ENCODE results near the gene TBCK.
A peak's percentile ranks its signal among the peaks of the same experiment; 100 is the strongest.
"Not testable (repeated sequence)": the region's sequence is repeated elsewhere in the genome, so short reads cannot be mapped to it uniquely, and the experiment has no call there.

TBCK gene

DNA sequence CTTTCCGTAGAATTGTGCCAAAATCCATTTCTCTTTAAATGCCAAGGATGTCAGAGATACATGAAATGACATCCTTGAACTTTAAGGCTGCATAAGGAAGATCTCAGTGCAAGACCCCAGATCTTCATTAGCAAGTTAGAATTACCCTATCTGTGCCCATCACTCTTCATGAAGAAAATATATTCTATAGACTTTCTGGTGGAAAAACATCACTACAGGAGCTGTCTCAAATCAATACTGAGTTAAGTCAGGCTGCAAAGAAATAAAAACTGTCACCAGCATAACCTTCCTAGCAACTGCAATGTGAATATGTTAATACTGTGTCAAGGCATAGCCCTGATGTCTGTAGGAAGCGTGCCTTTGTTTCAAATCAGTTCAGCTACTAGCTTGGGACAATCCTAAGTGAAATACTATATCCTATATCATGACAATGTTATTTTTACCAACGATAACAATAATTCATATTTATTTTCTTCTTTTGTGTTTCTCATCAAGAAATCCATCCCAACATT is 173.3 kb downstream of the TBCK start:
- DNase-seq (ENCODE audit: low read depth): no peak
- TF ChIP-seq, protein P1, sequence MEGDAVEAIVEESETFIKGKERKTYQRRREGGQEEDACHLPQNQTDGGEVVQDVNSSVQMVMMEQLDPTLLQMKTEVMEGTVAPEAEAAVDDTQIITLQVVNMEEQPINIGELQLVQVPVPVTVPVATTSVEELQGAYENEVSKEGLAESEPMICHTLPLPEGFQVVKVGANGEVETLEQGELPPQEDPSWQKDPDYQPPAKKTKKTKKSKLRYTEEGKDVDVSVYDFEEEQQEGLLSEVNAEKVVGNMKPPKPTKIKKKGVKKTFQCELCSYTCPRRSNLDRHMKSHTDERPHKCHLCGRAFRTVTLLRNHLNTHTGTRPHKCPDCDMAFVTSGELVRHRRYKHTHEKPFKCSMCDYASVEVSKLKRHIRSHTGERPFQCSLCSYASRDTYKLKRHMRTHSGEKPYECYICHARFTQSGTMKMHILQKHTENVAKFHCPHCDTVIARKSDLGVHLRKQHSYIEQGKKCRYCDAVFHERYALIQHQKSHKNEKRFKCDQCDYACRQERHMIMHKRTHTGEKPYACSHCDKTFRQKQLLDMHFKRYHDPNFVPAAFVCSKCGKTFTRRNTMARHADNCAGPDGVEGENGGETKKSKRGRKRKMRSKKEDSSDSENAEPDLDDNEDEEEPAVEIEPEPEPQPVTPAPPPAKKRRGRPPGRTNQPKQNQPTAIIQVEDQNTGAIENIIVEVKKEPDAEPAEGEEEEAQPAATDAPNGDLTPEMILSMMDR (IDR thresholded peaks at IDR 0.05; ENCODE audit: insufficient read depth, low read depth, low read length, missing control alignments): no peak
- no peak overlapping the region for H3K4me3 ChIP-seq (ENCODE audit: low read depth, low read length)

DNA sequence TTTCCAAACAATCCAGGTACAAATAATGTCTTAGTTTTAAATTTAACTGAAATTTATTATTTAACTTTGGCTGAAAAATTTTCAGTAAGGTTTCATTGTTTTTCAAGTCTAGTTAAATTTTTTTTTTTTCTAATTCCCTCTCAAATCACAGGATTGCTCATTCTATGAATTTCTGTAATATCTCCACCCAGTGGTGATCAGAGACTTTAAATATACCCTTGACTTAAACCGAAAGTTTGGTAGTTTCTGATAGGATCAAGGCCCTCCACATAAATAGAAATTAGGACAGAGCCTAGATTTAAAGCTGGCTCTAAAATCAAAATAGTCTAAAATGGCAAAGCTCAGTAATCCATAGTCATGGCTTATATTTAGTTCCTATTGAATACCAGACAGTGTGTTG is 175.4 kb downstream of the TBCK start:
- TF ChIP-seq, protein P1 (IDR thresholded peaks at IDR 0.05; ENCODE audit: insufficient read depth, low read depth, low read length, missing control alignments): no peak
- DNase-seq (ENCODE audit: low read depth): peak; percentile 9
- H3K4me3 ChIP-seq (ENCODE audit: low read depth, low read length): no peak overlapping the region

DNA sequence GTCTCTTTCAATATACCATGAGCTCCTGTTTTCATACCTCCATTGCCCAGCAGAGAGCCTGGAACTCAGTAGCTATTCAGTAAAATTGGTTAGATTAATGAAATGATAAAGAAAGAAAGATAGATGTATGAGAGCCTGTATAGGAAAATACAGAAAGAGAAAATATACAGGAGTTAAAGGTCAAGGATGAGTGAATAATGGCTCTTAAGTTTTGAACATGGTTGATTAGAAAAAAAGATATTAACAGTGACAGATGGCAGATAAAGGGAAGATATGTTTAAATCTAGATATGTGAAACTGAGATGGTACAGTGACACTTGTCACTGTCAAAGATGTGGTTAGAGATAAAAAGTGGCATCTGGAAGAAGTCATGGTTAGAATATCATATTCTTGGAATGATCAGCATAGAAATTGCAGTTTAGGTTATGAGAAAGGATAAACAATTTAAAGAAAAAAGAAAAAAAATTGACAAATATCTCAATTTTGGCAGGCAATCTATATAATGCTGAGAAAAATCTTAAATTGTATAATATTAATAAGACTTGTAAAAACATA is 179.2 kb downstream of the TBCK start:
- DNase-seq (ENCODE audit: low read depth): no peak
- TF ChIP-seq, protein P1 (IDR thresholded peaks at IDR 0.05; ENCODE audit: insufficient read depth, low read depth, low read length, missing control alignments): no peak
- H3K4me3 ChIP-seq (ENCODE audit: low read depth, low read length): no peak overlapping the region

DNA sequence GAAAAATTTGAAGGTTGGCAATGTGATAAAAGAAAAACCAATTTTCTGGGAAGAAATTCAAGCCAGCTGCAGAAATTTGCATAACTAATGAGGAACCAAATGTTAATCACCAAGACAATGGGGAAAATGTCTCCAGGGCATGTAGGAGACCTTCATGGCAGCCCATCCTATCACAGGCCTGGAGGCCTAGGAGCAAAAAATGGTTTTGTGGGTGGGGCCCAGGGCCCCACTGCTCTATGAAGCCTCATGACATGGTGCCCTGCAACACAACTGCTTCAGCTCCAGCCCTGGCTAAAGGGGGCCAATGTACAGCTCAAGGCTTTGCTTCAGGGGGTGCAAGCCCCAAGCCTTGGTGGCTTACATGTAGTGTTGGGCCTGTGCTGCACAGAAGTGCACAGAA is 184.0 kb downstream of the TBCK start:
- no peak for DNase-seq (ENCODE audit: low read depth)
- TF ChIP-seq, protein P1 (IDR thresholded peaks at IDR 0.05; ENCODE audit: insufficient read depth, low read depth, low read length, missing control alignments): no peak
- no peak overlapping the region for H3K4me3 ChIP-seq (ENCODE audit: low read depth, low read length)

DNA sequence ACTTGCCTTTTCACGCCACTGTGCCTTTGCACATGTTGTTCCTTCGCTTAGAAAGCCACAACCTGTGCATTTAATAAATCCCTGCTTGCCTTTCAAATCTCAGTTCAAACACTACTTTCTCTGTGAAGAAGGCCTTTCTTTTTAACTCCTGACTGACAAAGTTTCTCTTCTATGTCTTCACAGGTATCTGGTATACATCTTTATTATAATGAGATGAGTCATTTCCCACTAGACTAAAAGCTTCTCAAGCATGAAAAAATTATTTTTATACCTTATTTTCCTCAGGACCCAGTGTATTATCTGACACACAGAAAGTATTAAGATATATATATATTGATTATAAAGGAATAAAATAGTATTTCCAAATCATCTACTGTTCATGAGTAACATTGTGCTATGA is 189.9 kb downstream of the TBCK start:
- no peak overlapping the region for H3K4me3 ChIP-seq (ENCODE audit: low read depth, low read length)
- TF ChIP-seq, protein P1 (IDR thresholded peaks at IDR 0.05; ENCODE audit: insufficient read depth, low read depth, low read length, missing control alignments): no peak
- DNase-seq (ENCODE audit: low read depth): no peak

DNA sequence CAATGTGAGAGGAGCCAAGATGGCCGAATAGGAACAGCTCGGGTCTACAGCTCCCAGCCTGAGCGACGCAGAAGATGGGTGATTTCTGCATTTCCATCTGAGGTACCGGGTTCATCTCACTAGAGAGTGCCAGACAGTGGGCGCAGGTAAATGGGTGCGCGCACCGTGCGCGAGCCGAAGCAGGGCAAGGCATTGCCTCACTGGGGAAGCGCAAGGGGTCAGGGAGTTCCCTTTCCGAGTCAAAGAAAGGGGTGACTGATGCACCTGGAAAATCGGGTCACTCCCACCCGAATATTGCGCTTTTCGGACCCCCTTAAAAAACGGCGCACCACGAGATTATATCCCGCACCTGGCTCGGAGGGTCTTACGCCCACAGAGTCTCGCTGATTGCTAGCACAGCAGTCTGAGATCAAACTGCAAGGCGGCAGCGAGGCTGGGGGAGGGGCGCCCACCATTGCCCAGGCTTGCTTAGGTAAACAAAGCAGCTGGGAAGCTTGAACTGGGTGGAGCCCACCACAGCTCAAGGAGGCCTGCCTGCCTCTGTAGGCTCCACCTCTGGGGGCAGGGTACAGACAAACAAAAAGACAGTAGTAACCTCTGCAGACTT is 196.0 kb downstream of the TBCK start:
- not testable (repeated sequence) for H3K4me3 ChIP-seq (ENCODE audit: low read depth, low read length); DNase-seq (ENCODE audit: low read depth)

DNA sequence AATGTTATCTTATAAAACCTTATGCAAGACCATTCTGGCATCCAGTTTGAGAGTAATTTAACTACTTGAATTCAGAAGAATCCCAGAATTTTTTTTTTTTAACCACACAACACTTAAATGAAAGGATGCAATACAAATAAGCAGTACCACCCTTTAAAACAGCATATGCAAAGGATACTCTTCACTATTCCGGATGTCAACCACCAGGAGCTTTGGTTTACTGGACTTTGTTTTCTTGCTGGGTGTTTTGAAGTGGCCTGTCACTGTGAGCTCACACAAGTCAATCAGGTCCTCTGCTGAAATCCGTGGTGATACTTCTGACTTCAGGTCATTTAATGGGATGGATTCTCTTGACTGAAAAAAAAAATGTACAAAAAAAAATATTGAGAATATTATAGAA is 200.0 kb downstream of the TBCK start:
- DNase-seq (ENCODE audit: low read depth): no peak
- TF ChIP-seq, protein P1 (IDR thresholded peaks at IDR 0.05; ENCODE audit: insufficient read depth, low read depth, low read length, missing control alignments): no peak
- H3K4me3 ChIP-seq (ENCODE audit: low read depth, low read length): no peak overlapping the region

All from GM12865 (cell line).